ENCODE results near the gene LYSET. TPM values are rescaled to one million over a fixed set of nuclear protein-coding genes. Genes with fewer than 3 reads are reported as not detected.

LYSET gene
- total RNA-seq, 1 experiment from 2014 or later = 17.3 TPM

DNA sequence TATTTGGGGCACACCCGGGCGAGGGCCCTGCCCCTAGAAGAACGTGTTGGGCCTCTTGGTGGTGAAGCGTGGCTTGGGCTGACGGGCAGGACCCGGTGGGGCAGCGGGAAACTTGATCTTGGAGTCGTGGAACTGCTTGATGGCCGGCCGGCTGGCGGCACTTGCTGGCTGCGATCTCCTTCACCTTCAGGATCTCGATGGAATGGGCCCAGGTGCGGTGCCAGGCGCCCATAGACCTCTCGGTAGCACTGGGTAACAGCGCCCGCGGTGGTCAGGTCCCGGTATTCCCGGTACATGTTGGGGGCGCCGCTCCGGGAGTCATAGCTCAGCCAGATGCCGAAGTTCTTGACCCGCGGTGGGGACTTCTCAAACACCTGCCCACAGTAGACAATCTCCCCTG is 38.4 kb downstream of the LYSET start:
- Histone ChIP-seq H3K4me1 (no peaks in the 10 kb centered on the region), H3K9me3 (no peaks in the 10 kb centered on the region), H3K27me3 (replicated peaks; ENCODE audit: control insufficient read depth, insufficient read depth, low read length) (no peaks in the 10 kb centered on the region), H3K36me3 (ENCODE audit: control insufficient read depth, insufficient read depth, low read length) (no peaks in the 10 kb centered on the region), H3K4me3 (ENCODE audit: low read depth, low read length) (no peak overlapping the region)
- H3K4me1 Mint-ChIP-seq (ENCODE audit: low read depth, unreplicated experiment) = no peaks in the 10 kb centered on the region
- no TSS peak for BruUV-seq (replicated peaks)
- H3K27ac Mint-ChIP-seq (ENCODE audit: unreplicated experiment) = no peak overlapping the region
- DNase-seq = no peak
- peaks cover 29% of the 10 kb centered on the region for H3K36me3 Mint-ChIP-seq (ENCODE audit: insufficient read depth, unreplicated experiment)
- H3K27me3 Mint-ChIP-seq (ENCODE audit: insufficient read depth, unreplicated experiment) = no peaks in the 10 kb centered on the region
- CTCF ChIA-PET = interaction anchor here (0.9 kb wide), 1 partner anchor 109 kb away, joined by 3 read pairs; no protein-coding TSS in a partner anchor
- intact Hi-C loops (cut with micrococcal nuclease; ENCODE audit: unreplicated experiment) = no loop called here
- POLR2A ChIA-PET = no interaction called here
- TF ChIP-seq, protein P1, sequence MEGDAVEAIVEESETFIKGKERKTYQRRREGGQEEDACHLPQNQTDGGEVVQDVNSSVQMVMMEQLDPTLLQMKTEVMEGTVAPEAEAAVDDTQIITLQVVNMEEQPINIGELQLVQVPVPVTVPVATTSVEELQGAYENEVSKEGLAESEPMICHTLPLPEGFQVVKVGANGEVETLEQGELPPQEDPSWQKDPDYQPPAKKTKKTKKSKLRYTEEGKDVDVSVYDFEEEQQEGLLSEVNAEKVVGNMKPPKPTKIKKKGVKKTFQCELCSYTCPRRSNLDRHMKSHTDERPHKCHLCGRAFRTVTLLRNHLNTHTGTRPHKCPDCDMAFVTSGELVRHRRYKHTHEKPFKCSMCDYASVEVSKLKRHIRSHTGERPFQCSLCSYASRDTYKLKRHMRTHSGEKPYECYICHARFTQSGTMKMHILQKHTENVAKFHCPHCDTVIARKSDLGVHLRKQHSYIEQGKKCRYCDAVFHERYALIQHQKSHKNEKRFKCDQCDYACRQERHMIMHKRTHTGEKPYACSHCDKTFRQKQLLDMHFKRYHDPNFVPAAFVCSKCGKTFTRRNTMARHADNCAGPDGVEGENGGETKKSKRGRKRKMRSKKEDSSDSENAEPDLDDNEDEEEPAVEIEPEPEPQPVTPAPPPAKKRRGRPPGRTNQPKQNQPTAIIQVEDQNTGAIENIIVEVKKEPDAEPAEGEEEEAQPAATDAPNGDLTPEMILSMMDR (IDR thresholded peaks at IDR 0.05; ENCODE audit: insufficient read depth in 1 of 2, low read depth in 1 of 2, low read length in 1 of 2, severe bottlenecking in 1 of 2, unreplicated experiment in 1 of 2) = no peak
- H3K4me3 Mint-ChIP-seq (ENCODE audit: unreplicated experiment) = no peak overlapping the region
- H3K9me3 Mint-ChIP-seq (ENCODE audit: unreplicated experiment) = no peaks in the 10 kb centered on the region

- no peak for DNase-seq
- TSS peak; percentile 22 for BruUV-seq (replicated peaks)
- Histone ChIP-seq H3K4me1 (no peaks in the 10 kb centered on the region), H3K27me3 (replicated peaks; ENCODE audit: control insufficient read depth, insufficient read depth, low read length) (no peaks in the 10 kb centered on the region), H3K4me3 (ENCODE audit: low read depth, low read length) (no peak overlapping the region), H3K36me3 (ENCODE audit: control insufficient read depth, insufficient read depth, low read length) (no peaks in the 10 kb centered on the region), H3K9me3 (no peaks in the 10 kb centered on the region)
- no peaks in the 10 kb centered on the region for H3K4me1 Mint-ChIP-seq (ENCODE audit: low read depth, unreplicated experiment)
- H3K9me3 Mint-ChIP-seq (ENCODE audit: unreplicated experiment) = no peaks in the 10 kb centered on the region
- H3K4me3 Mint-ChIP-seq (ENCODE audit: unreplicated experiment) = no peak overlapping the region
- intact Hi-C loops (cut with micrococcal nuclease; ENCODE audit: unreplicated experiment) = no loop called here
- ChIA-PET POLR2A (no interaction called here), CTCF (no interaction called here)
- no peaks in the 10 kb centered on the region for H3K27me3 Mint-ChIP-seq (ENCODE audit: insufficient read depth, unreplicated experiment)
- H3K36me3 Mint-ChIP-seq (ENCODE audit: insufficient read depth, unreplicated experiment) = peaks cover 7% of the 10 kb centered on the region
- TF ChIP-seq, protein P1 (IDR thresholded peaks at IDR 0.05; ENCODE audit: insufficient read depth in 1 of 2, low read depth in 1 of 2, low read length in 1 of 2, severe bottlenecking in 1 of 2, unreplicated experiment in 1 of 2) = no peak
- H3K27ac Mint-ChIP-seq (ENCODE audit: unreplicated experiment) = no peak overlapping the region
These were observed 43.4 kb downstream of the LYSET start for GRCh38 chr14:93228550-93228949.

GRCh38 chr14:93230539-93230938 is 45.4 kb downstream of the LYSET start:
- no peaks in the 10 kb centered on the region for H3K4me1 ChIP-seq
- Mint-ChIP-seq H3K4me1 (ENCODE audit: low read depth, unreplicated experiment) (no peaks in the 10 kb centered on the region), H3K27ac (ENCODE audit: unreplicated experiment) (peak overlapping the region; percentile 47), H3K27me3 (ENCODE audit: insufficient read depth, unreplicated experiment) (no peaks in the 10 kb centered on the region), H3K36me3 (ENCODE audit: insufficient read depth, unreplicated experiment) (peaks cover 7% of the 10 kb centered on the region), H3K9me3 (ENCODE audit: unreplicated experiment) (no peaks in the 10 kb centered on the region), H3K4me3 (ENCODE audit: unreplicated experiment) (peak overlapping the region; percentile 73)
- no peak for DNase-seq
- no peak overlapping the region; the same call in 1 of the 2 replicates for H3K4me3 ChIP-seq (ENCODE audit: low read depth, low read length)
- ChIA-PET POLR2A (no interaction called here), CTCF (no interaction called here)
- no TSS peak for BruUV-seq (replicated peaks)
- no peaks in the 10 kb centered on the region for H3K27me3 ChIP-seq (replicated peaks; ENCODE audit: control insufficient read depth, insufficient read depth, low read length)
- no peaks in the 10 kb centered on the region for H3K9me3 ChIP-seq
- intact Hi-C loops (cut with micrococcal nuclease; ENCODE audit: unreplicated experiment) = no loop called here
- TF ChIP-seq, protein P1 (IDR thresholded peaks at IDR 0.05; ENCODE audit: insufficient read depth in 1 of 2, low read depth in 1 of 2, low read length in 1 of 2, severe bottlenecking in 1 of 2, unreplicated experiment in 1 of 2) = no peak
- H3K36me3 ChIP-seq (ENCODE audit: control insufficient read depth, insufficient read depth, low read length) = no peaks in the 10 kb centered on the region
